Endodermal cell (in vitro differentiated cells): Measurements from ENCODE around the gene CTSA. TPM values are rescaled to one million over a fixed set of nuclear protein-coding genes. Genes with fewer than 3 reads are reported as not detected.

Experiments
- DNase-seq: peaks from one replicate; pipeline ENCODE4 v3.0.0-alpha.2; 2017
- H3K27ac ChIP-seq: 2 replicates; pipeline ENCODE4 v1.5.1; 2013; ENCODE audit warnings: mild to moderate bottlenecking, low read depth, low read length, moderate library complexity
- H3K27me3 ChIP-seq: 2 replicates; pipeline ENCODE4 v1.6.1; 2013; ENCODE audit warnings: mild to moderate bottlenecking, low read length, moderate library complexity; ENCODE audit not compliant: insufficient read depth, control insufficient read depth, poor library complexity, severe bottlenecking
- H3K36me3 ChIP-seq: 2 replicates; pipeline ENCODE4 v1.7.0; 2013; ENCODE audit warnings: mild to moderate bottlenecking, low read length, moderate library complexity; ENCODE audit not compliant: control insufficient read depth, insufficient read depth
- H3K4me1 ChIP-seq: one replicate; pipeline ENCODE4 v1.7.0; 2013; ENCODE audit warnings: low read length; ENCODE audit not compliant: control insufficient read depth, insufficient read depth
- H3K4me3 ChIP-seq: 2 replicates; pipeline ENCODE4 v1.5.1; 2013; ENCODE audit warnings: mild to moderate bottlenecking, low read length, moderate library complexity
- H3K9ac ChIP-seq: 2 replicates; pipeline ENCODE4 v1.6.1; 2013; ENCODE audit warnings: mild to moderate bottlenecking, low read length, moderate library complexity; ENCODE audit not compliant: poor library complexity, severe bottlenecking; ENCODE audit errors: extremely low read depth
- H3K9me3 ChIP-seq: 2 replicates; pipeline ENCODE4 v1.6.1; 2013; ENCODE audit warnings: mild to moderate bottlenecking, low read length, moderate library complexity; ENCODE audit not compliant: control insufficient read depth
- H3K27ac Mint-ChIP-seq: 2 replicates; pipeline ENCODE4 v1.8.0; 2020; ENCODE audit warnings: mixed read lengths
- H3K27me3 Mint-ChIP-seq: 2 replicates; pipeline ENCODE4 v1.8.0; 2021; ENCODE audit warnings: mild to moderate bottlenecking, mixed read lengths; ENCODE audit not compliant: insufficient read depth
- H3K36me3 Mint-ChIP-seq: 2 replicates; pipeline ENCODE4 v1.8.0; 2020; ENCODE audit warnings: low read depth, mixed read lengths
- H3K4me1 Mint-ChIP-seq: 2 replicates; pipeline ENCODE4 v1.8.0; 2020; ENCODE audit warnings: mixed read lengths
- H3K4me3 Mint-ChIP-seq: 2 replicates; pipeline ENCODE4 v1.8.0; 2020; ENCODE audit warnings: mild to moderate bottlenecking, moderate library complexity, mixed read lengths
- H3K9me3 Mint-ChIP-seq: 2 replicates; pipeline ENCODE4 v1.8.0; 2020; ENCODE audit warnings: mild to moderate bottlenecking, mixed read lengths
- WGBS, 2 experiments: methylation state at CpG; one replicate each; pipeline versions ENCODE4 v1.1.5 to v1.1.7; 2013; ENCODE audit warnings: missing lambda C conversion rate in 2 of 2, mixed read lengths in 1 of 2; ENCODE audit not compliant: insufficient coverage in 1 of 2, insufficient read length in 1 of 2; 5-methylcytosine and 5-hydroxymethylcytosine counted together
- total RNA-seq, 2 donors: library from RNA; stranded (reverse); fragmentation: NEBNext Ultra II Directional in 1 of 2; extraction: Animal tissue kit (Norgen Biotek cat#: 25700) in 1 of 2; gene quantifications; 2 replicates in 1 of 2; 3 replicates in 1 of 2; pipeline ENCODE4 v1.2.1, GENCODE V29; 2021
- TF ChIP-seq, protein P1 (sequence below): fragments of 200-600 bp; sonication (generic); conservative IDR thresholded peaks from 2 replicates; pipeline ENCODE4 v1.5.0; 2021; ENCODE audit warnings: antibody characterized with exemption, mild to moderate bottlenecking

Gene CTSA
- total RNA-seq, 2 donors from 2014 or later, result 70.7 to 84.8 TPM

DNA sequence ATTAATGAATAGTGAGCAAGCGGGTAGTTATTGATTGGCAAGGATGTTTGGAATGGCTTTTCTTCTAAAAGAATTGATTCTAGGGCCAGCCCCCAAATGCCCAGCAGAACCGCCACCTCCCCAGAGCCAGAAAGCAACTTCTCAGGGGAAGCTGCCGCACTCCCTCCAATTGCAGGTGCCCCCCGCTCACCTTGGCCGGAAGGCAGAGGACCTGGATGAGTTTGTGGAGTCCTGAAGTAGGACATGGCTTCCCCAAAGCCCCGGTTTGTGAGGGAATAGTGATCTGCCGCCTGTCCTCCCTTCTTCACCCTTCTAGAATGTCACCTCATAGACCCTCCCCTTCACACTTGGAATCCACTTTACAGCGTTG is 3.8 kb upstream of the CTSA start, which contains the start of gene SPATA25:
Gene SPATA25, minus strand, starts transcription at position 277 of the 370 bp plus-strand sequence. Its CDS starts 32 bp downstream, at position 245.
- H3K4me3 ChIP-seq, result no peak within 1 kb of the TSS
- 88 to 93% methylated on average over 2 to 8 of the region's 8 CpGs for WGBS, 2 experiments
- H3K9ac ChIP-seq, result no peak within 1 kb of the TSS
- Mint-ChIP-seq H3K9me3 (no peaks in the 10 kb centered on the region), H3K36me3 (peaks cover 27% of the 10 kb centered on the region), H3K27me3 (no peaks in the 10 kb centered on the region), H3K4me1 (peaks cover 4% of the 10 kb centered on the region), H3K27ac (peak within 1 kb of the TSS; percentile 6), H3K4me3 (no peak within 1 kb of the TSS)
- no peaks in the 10 kb centered on the region for H3K4me1 ChIP-seq
- TF ChIP-seq, protein P1, sequence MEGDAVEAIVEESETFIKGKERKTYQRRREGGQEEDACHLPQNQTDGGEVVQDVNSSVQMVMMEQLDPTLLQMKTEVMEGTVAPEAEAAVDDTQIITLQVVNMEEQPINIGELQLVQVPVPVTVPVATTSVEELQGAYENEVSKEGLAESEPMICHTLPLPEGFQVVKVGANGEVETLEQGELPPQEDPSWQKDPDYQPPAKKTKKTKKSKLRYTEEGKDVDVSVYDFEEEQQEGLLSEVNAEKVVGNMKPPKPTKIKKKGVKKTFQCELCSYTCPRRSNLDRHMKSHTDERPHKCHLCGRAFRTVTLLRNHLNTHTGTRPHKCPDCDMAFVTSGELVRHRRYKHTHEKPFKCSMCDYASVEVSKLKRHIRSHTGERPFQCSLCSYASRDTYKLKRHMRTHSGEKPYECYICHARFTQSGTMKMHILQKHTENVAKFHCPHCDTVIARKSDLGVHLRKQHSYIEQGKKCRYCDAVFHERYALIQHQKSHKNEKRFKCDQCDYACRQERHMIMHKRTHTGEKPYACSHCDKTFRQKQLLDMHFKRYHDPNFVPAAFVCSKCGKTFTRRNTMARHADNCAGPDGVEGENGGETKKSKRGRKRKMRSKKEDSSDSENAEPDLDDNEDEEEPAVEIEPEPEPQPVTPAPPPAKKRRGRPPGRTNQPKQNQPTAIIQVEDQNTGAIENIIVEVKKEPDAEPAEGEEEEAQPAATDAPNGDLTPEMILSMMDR, result no peak
- DNase-seq, result no peak
- H3K27ac ChIP-seq, result no peak within 1 kb of the TSS
- no peaks in the 10 kb centered on the region for H3K27me3 ChIP-seq
- peaks cover 24% of the 10 kb centered on the region for H3K36me3 ChIP-seq
- H3K9me3 ChIP-seq, result no peaks in the 10 kb centered on the region

DNA sequence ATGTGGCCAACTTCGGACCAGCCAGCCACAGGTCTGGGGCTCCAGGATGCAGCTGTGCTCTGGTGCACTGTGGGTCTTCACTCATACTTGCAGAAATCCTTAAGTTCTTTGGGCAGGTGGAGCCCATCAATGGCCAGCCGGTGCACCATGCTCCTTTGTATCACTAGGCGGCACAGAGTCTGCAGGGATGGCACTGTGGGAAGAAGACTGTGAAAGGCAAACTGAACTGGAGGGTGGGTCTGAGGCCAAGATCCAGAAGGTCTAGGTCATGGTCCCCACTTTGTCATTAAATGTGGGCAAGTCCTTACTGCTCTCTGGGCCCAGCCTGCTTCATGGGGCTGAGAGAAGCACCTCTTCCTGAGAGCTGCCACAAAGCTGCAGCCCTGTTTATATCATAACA is 2.5 kb upstream of the CTSA start:
- no peak overlapping the region for H3K27ac Mint-ChIP-seq
- H3K4me1 Mint-ChIP-seq, result peaks cover 4% of the 10 kb centered on the region
- no peaks in the 10 kb centered on the region for H3K27me3 ChIP-seq
- H3K9ac ChIP-seq, result no peak overlapping the region
- no peaks in the 10 kb centered on the region for H3K27me3 Mint-ChIP-seq
- no peak for DNase-seq
- TF ChIP-seq, protein P1, result no peak
- H3K36me3 Mint-ChIP-seq, result peaks cover 17% of the 10 kb centered on the region
- H3K4me3 Mint-ChIP-seq, result no peak overlapping the region
- no peaks in the 10 kb centered on the region for H3K9me3 ChIP-seq
- H3K4me3 ChIP-seq, result no peak overlapping the region
- WGBS, 2 experiments, result 92% methylated on average over 2 to 3 of the region's 3 CpGs
- peaks cover 22% of the 10 kb centered on the region for H3K36me3 ChIP-seq
- no peaks in the 10 kb centered on the region for H3K9me3 Mint-ChIP-seq
- H3K27ac ChIP-seq, result no peak overlapping the region
- no peaks in the 10 kb centered on the region for H3K4me1 ChIP-seq

DNA sequence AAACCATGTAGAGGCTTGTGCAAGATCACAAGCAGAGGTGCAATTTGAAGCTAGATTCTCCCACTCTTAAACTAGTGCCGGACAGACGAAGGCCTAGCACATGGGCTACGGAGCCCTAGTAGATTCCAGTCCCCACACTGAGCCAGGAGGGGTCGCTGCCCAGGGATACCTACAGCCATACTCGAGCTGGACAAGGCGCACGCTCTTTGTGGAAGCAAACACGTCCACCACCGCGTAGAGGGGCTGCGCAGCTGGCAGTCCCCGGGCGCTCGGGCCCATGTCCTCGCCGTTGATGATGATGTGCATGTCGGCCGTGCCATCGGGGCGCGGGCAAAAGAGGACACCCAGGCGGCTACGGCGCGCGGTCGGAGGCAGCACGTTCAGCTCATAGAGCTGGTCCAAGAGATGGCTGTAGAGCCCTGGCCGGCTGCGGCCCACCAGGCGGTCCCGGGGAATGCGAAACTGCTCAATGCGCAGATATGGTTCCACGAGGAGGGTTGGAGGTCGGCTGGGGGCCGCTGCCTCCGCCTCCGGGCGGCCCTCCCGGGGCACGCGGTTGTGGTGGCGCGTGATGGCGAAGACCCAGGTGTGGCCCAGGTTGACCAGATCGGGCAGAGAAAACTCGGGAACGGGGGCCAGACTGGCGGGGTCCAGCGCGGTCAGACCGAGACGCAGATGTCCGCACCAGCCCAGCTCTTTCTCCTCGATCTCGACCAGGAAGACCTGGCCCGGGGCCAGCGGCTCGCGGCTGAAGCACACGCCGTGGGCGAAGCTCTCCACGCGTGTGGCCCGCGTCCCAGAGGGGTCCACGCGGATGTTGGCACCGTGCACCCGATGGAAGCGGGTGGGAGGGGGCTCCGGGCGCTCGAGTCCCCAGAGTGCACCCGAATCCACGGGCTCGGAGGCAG is 804 bp upstream of the CTSA start:
- peak overlapping the region; percentile 88 for H3K4me3 ChIP-seq
- H3K27me3 ChIP-seq, result no peaks in the 10 kb centered on the region
- Mint-ChIP-seq H3K9me3 (no peaks in the 10 kb centered on the region), H3K27me3 (no peaks in the 10 kb centered on the region), H3K27ac (peak overlapping the region; percentile 89), H3K36me3 (peaks cover 16% of the 10 kb centered on the region), H3K4me1 (peaks cover 4% of the 10 kb centered on the region), H3K4me3 (peak overlapping the region; percentile 77)
- no peak overlapping the region for H3K27ac ChIP-seq
- H3K4me1 ChIP-seq, result no peaks in the 10 kb centered on the region
- peak overlapping the region; percentile 62 for H3K9ac ChIP-seq
- peaks cover 25% of the 10 kb centered on the region for H3K36me3 ChIP-seq
- TF ChIP-seq, protein P1, result peak; percentile 90
- DNase-seq, result peak; percentile 96
- WGBS, 2 experiments, result 3 to 6% methylated on average over 40 to 79 of the region's 79 CpGs
- H3K9me3 ChIP-seq, result no peaks in the 10 kb centered on the region
